HG02970 (cell line): ENCODE results near the gene LIPC.

Experiments used
- ATAC-seq: cut with Tn5 transposase; IDR thresholded peaks from one replicate; pipeline ENCODE4 v1.9.1; 2021; ENCODE audit warnings: mild to moderate bottlenecking, moderate library complexity, moderate number of reproducible peaks; ENCODE audit not compliant: unreplicated experiment, low FRiP score

Gene LIPC

GRCh38 chr15:58571491-58571890, 139.7 kb downstream of the LIPC start:
- ATAC-seq, result no peak

DNA sequence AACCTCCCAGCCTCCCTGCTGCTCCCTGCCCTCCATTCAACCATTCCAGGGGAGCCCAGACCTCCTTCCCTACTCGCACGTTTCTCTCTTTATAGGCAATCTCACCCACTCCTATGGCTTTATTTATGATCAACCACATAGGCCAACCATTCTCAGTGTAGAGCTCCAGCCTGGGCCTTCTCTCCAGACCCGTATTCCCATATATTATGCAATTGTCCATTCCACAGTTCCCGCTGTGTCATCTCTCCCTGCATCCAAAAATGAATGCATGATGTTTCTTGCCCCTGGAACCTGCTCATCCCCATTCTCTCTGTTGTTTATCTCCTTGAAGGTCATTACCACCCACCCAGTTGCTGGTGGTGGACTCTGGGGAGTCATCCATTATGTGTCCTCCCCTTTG, 140.7 kb downstream of the LIPC start:
- ATAC-seq, result no peak

GRCh38 chr15:58573270-58573669, 141.5 kb downstream of the LIPC start:
- no peak for ATAC-seq

GRCh38 chr15:58574631-58575030, 142.8 kb downstream of the LIPC start:
- ATAC-seq, result no peak

DNA sequence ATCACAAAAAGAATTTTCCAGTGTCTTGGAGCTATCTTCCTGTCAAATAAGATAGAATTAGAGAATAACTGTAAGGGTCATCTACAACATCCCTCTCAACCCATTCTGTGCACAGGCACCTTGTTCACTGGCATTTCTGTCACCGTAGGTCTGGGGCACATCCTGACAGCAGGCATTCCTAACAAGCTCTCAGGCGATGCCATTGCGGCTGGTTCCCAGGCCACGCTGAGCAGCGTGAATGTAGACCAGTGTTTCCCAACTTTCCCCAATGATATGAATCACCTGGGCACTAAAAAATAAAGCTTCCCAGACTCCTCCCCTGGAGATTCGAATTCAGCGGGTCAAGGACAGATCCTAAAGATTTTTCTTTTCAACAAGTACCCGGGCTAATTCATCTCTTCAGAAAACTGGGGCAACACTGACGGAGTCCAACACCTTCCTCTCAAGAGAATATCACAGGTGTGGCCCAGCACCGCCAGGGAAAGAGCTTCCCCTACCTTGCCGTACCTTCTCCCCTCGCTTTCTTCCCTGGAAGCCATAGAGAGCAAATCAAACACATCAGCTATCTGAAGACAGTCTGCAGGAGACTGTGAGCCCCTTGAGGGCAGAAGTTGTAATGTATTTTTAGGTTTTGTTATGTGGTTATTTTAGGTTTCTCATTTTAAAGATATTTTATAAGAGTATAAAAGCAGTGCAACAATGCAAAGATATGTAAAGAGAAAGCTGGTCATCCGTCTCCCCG, 143.4 kb downstream of the LIPC start:
- no peak for ATAC-seq

GRCh38 chr15:58576657-58577056, 144.9 kb downstream of the LIPC start:
- no peak for ATAC-seq

- ATAC-seq, result no peak
Observed at GRCh38 chr15:58582160-58582559, 150.4 kb downstream of the LIPC start.

GRCh38 chr15:58583171-58583908, 151.5 kb downstream of the LIPC start:
- ATAC-seq, result no peak

GRCh38 chr15:58584789-58585461, 153.1 kb downstream of the LIPC start:
- no peak for ATAC-seq

GRCh38 chr15:58585693-58586443, 154.1 kb downstream of the LIPC start:
- no peak for ATAC-seq

GRCh38 chr15:58587486-58587885, 155.7 kb downstream of the LIPC start:
- ATAC-seq, result no peak

GRCh38 chr15:58588096-58588495, 156.3 kb downstream of the LIPC start:
- no peak for ATAC-seq

- ATAC-seq, result no peak
Observed at GRCh38 chr15:58589047-58589446, 157.3 kb downstream of the LIPC start.

- no peak for ATAC-seq
Observed at GRCh38 chr15:58590236-58590635, 158.4 kb downstream of the LIPC start.

GRCh38 chr15:58590926-58591325, 159.1 kb downstream of the LIPC start:
- ATAC-seq, result no peak

DNA sequence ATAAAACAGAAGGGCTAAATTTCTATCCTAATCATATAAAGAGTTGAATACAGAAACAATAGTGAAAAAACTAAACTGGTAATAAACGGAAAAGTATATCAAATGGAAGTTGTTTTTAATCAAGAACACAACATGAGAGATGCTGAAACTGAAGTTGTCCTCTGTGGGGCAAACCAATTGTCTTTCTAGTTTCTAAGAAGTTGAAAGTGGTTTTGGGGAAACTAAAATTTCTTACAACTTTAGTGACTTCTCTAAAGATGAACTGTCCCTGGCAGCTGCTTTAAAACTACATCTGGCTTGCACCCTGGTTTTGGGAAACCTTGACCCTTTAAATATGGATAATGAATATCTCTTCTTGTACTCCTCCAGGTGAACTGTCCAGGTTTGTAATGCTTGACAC, 162.1 kb downstream of the LIPC start:
- ATAC-seq, result no peak

DNA sequence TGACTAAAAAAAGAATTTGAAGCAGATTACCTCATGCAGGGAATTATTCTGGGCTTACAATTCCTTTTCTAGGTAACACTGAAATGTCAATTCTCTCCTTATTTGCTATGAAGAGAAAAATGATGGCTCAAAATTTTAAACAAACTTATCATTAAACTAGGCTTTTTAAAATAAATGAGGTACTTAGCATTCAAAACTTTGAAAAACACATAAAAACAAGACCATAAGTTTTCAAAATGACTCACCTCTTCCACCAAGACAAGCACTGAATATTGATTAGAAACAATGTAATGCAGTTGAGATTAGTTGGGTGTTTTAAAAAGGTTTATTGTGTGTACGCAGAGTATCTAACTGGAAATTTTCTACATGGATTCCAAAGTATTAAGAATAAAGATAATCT, 163.1 kb downstream of the LIPC start:
- ATAC-seq, result no peak

DNA sequence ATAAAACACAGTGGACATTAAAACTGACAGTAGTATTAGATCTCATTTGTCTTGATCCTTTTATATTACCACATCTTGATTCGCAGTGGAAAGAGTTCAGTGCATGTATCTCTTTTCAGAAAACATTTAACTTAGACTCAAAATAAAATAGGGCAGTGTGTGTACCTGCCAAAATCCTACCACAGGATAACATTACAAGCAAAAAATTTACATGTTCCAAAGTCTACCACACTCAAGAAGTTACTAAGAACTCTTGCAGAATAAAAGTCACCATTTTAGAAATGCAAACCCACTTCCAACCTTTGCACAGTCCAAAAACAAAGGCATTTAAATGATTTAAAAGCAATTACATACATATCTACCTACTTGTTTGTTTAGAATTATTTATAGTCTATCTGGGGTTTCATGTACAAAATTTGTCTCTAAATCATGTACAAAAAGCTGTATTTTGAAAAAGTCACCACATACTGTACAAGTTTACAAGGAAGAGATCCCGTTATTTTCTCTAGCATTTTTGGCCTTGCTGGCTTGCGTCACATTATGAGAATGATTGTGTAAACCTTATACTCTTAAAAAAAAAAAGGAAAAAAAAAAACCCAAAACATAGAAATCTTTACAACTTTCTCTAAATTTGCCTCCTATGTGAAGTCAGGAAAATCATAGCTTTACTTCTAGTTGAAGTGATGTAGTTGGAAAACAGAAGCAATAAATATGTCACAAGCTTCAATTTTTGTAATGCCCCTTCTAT, 163.9 kb downstream of the LIPC start:
- ATAC-seq, result no peak

DNA sequence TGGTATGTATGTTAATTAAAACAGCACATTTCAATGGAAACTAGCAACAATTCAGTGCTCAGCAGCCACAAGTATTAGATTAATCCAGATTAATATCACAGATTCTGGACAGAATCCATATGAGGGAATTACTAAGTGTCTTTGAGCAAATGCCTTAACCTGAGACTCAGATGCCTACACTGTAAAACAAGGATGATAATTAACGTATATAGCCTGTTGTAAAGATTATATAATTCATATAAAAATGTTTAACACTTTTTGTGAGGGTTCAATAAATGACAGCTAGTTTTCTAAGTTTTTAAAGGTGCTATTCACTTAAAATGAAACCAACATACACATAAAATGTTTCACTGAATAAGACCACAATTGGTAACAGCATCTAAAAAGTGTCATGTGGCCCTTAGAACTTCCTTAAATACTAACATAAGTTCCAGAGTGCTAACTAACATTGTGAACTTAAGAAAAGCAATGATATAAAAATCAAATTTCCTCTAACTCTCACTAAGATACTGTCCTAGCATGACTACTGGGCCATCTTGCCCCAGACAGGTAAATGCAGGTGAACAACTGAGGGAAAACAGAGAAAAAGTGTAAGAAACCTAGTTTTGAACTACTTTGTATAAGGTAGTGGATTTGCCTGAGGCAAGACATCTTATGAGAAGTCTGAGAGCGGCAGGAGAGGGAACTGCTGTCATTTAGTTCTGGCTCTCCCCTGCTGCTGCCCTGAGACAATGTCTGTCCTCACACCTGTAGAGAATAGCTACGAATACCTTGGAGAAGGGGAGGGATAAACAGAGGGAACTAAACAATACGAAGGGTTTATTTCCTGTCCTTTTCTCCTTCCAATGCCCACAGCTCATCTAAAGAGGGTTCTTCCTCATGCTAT, 166.4 kb downstream of the LIPC start:
- no peak for ATAC-seq
